ENCODE measurements around the gene LAMA3. TPM values are rescaled to one million over a fixed set of nuclear protein-coding genes. Genes with fewer than 3 reads are reported as not detected.

Gene LAMA3
- total and polyA plus RNA-seq, 10 of the 15 experiments (the other 5 are each of a cell fraction or from before 2014, with no cell fraction given) = 0.37 to 6.5 (median 5.4) TPM

DNA sequence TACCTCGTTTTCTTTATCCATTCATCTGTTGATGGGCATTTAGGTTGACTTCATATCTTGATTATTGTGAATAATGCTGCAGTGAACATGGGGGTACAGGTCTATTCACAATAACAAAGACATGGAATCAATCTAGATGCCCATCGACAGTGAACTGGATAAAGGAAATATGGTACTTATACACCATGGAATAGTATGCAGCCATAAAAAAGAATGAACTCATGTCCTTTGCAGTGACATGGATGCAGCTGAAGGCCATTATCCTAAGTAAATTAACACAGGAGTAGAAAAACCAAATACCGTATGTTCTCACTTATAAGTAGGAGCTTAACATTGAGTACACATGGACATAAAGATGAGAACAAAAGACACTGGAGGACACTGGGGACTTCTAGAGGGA lies 111.6 kb downstream of the LAMA3 start:
- Histone ChIP-seq H3K36me3 (ENCODE audit: control insufficient read depth in 2 of 2, insufficient read depth in 2 of 2, low read length in 1 of 2) (no peaks in the 10 kb centered on the region), H3K27me3 (replicated peaks in 1 of 2; ENCODE audit: control insufficient read depth in 2 of 2, insufficient read depth in 2 of 2, low read length in 1 of 2) (no peaks in the 10 kb centered on the region), H4K20me1 (ENCODE audit: control insufficient read depth, insufficient read depth) (no peaks in the 10 kb centered on the region), H2AFZ (ENCODE audit: control insufficient read depth, low read depth, low read length) (no peak overlapping the region), H3K27ac (ENCODE audit: control insufficient read depth, insufficient read depth) (no peak overlapping the region), H3K79me2 (ENCODE audit: control insufficient read depth, insufficient read depth, low read length) (no peaks in the 10 kb centered on the region), H3K9ac (ENCODE audit: control insufficient read depth, insufficient read depth, low read length) (no peak overlapping the region), H3K4me2 (ENCODE audit: control insufficient read depth, insufficient read depth) (no peak overlapping the region), H3K9me3 (replicated peaks; ENCODE audit: control insufficient read depth, insufficient read depth, low read length) (no peaks in the 10 kb centered on the region; the same call in 2 of the 3 replicates), H3K4me1 (ENCODE audit: control insufficient read depth, insufficient read depth, low read length) (no peaks in the 10 kb centered on the region), H3K4me3 (no peak overlapping the region)
- ChIA-PET SMC1A (ENCODE audit: uncharacterized antibody, unreplicated experiment) (interaction anchor here (1.6 kb wide), 1 partner anchor 14 kb away, joined by 5 read pairs; no protein-coding TSS in a partner anchor), RAD21 (ENCODE audit: unreplicated experiment) (interaction anchor here (0.5 kb wide), 1 partner anchor 147 kb away, joined by 3 read pairs; no protein-coding TSS in a partner anchor), CTCF (interaction anchor here (0.7 to 1.6 kb wide), 3 partner anchors 9 to 171 kb away, joined by 3 to 6 read pairs (median 3); no protein-coding TSS in a partner anchor), POLR2A (no interaction called here)
- intact Hi-C loops (cut with micrococcal nuclease; ENCODE audit: unreplicated experiment) (no loop called here), in situ Hi-C loops (cut with MboI) (no loop called here)
- ATAC-seq = no peak
- no peak for FAIRE-seq
- 65% methylated on average over 3 of the region's 3 CpGs for WGBS (ENCODE audit: insufficient coverage, insufficient replicate concordance, low lambda C conversion rate, missing lambda C conversion rate)
- DNase-seq (ENCODE audit: low read depth, low spot score) = no peak
- no TSS peak for BruUV-seq (replicated peaks)
- TF ChIP-seq, protein P1, sequence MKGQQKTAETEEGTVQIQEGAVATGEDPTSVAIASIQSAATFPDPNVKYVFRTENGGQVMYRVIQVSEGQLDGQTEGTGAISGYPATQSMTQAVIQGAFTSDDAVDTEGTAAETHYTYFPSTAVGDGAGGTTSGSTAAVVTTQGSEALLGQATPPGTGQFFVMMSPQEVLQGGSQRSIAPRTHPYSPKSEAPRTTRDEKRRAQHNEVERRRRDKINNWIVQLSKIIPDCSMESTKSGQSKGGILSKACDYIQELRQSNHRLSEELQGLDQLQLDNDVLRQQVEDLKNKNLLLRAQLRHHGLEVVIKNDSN (IDR thresholded peaks at IDR 0.05; ENCODE audit: borderline replicate concordance, extremely low read length, insufficient read depth, low read depth, low read length) = no peak
- TF ChIP-seq MEF2B (IDR thresholded peaks at IDR 0.05; ENCODE audit: partially characterized antibody, poor library complexity, severe bottlenecking) (no peak), MEF2A (IDR thresholded peaks at IDR 0.05; ENCODE audit: insufficient read depth, low read depth, low read length) (no peak), ZZZ3 (IDR thresholded peaks at IDR 0.05; ENCODE audit: control insufficient read depth, insufficient read length, low read depth) (no peak), TCF7 (IDR thresholded peaks at IDR 0.05; ENCODE audit: borderline replicate concordance) (no peak), RFX5 (IDR thresholded peaks at IDR 0.05; ENCODE audit: low read depth, low read length) (no peak), PML (IDR thresholded peaks at IDR 0.05; ENCODE audit: low read length) (no peak), NFIC (IDR thresholded peaks at IDR 0.05; ENCODE audit: low read depth, low read length) (no peak), SRF (IDR thresholded peaks at IDR 0.05; ENCODE audit: low read depth in 2 of 2, low read length in 2 of 2) (no peak), CREB1 (IDR thresholded peaks at IDR 0.05; ENCODE audit: low read depth) (no peak)
- TF ChIP-seq, protein P2, sequence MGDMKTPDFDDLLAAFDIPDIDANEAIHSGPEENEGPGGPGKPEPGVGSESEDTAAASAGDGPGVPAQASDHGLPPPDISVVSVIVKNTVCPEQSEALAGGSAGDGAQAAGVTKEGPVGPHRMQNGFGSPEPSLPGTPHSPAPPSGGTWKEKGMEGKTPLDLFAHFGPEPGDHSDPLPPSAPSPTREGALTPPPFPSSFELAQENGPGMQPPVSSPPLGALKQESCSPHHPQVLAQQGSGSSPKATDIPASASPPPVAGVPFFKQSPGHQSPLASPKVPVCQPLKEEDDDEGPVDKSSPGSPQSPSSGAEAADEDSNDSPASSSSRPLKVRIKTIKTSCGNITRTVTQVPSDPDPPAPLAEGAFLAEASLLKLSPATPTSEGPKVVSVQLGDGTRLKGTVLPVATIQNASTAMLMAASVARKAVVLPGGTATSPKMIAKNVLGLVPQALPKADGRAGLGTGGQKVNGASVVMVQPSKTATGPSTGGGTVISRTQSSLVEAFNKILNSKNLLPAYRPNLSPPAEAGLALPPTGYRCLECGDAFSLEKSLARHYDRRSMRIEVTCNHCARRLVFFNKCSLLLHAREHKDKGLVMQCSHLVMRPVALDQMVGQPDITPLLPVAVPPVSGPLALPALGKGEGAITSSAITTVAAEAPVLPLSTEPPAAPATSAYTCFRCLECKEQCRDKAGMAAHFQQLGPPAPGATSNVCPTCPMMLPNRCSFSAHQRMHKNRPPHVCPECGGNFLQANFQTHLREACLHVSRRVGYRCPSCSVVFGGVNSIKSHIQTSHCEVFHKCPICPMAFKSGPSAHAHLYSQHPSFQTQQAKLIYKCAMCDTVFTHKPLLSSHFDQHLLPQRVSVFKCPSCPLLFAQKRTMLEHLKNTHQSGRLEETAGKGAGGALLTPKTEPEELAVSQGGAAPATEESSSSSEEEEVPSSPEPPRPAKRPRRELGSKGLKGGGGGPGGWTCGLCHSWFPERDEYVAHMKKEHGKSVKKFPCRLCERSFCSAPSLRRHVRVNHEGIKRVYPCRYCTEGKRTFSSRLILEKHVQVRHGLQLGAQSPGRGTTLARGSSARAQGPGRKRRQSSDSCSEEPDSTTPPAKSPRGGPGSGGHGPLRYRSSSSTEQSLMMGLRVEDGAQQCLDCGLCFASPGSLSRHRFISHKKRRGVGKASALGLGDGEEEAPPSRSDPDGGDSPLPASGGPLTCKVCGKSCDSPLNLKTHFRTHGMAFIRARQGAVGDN (IDR thresholded peaks at IDR 0.05) = no peak
- TF ChIP-seq, protein P3, sequence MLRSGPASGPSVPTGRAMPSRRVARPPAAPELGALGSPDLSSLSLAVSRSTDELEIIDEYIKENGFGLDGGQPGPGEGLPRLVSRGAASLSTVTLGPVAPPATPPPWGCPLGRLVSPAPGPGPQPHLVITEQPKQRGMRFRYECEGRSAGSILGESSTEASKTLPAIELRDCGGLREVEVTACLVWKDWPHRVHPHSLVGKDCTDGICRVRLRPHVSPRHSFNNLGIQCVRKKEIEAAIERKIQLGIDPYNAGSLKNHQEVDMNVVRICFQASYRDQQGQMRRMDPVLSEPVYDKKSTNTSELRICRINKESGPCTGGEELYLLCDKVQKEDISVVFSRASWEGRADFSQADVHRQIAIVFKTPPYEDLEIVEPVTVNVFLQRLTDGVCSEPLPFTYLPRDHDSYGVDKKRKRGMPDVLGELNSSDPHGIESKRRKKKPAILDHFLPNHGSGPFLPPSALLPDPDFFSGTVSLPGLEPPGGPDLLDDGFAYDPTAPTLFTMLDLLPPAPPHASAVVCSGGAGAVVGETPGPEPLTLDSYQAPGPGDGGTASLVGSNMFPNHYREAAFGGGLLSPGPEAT (IDR thresholded peaks at IDR 0.05; ENCODE audit: low read depth) = no peak
- TF ChIP-seq, protein P4, sequence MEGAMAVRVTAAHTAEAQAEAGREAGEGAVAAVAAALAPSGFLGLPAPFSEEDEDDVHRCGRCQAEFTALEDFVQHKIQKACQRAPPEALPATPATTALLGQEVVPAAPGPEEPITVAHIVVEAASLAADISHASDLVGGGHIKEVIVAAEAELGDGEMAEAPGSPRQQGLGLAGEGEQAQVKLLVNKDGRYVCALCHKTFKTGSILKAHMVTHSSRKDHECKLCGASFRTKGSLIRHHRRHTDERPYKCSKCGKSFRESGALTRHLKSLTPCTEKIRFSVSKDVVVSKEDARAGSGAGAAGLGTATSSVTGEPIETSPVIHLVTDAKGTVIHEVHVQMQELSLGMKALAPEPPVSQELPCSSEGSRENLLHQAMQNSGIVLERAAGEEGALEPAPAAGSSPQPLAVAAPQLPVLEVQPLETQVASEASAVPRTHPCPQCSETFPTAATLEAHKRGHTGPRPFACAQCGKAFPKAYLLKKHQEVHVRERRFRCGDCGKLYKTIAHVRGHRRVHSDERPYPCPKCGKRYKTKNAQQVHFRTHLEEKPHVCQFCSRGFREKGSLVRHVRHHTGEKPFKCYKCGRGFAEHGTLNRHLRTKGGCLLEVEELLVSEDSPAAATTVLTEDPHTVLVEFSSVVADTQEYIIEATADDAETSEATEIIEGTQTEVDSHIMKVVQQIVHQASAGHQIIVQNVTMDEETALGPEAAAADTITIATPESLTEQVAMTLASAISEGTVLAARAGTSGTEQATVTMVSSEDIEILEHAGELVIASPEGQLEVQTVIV (IDR thresholded peaks at IDR 0.05; ENCODE audit: borderline replicate concordance, partially characterized antibody) = no peak
- TF ChIP-seq, protein P5, sequence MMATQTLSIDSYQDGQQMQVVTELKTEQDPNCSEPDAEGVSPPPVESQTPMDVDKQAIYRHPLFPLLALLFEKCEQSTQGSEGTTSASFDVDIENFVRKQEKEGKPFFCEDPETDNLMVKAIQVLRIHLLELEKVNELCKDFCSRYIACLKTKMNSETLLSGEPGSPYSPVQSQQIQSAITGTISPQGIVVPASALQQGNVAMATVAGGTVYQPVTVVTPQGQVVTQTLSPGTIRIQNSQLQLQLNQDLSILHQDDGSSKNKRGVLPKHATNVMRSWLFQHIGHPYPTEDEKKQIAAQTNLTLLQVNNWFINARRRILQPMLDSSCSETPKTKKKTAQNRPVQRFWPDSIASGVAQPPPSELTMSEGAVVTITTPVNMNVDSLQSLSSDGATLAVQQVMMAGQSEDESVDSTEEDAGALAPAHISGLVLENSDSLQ (IDR thresholded peaks at IDR 0.05) = no peak

All from GM12878 (cell line).